ENCODE data around the gene POFUT1.

The POFUT1 gene

DNA sequence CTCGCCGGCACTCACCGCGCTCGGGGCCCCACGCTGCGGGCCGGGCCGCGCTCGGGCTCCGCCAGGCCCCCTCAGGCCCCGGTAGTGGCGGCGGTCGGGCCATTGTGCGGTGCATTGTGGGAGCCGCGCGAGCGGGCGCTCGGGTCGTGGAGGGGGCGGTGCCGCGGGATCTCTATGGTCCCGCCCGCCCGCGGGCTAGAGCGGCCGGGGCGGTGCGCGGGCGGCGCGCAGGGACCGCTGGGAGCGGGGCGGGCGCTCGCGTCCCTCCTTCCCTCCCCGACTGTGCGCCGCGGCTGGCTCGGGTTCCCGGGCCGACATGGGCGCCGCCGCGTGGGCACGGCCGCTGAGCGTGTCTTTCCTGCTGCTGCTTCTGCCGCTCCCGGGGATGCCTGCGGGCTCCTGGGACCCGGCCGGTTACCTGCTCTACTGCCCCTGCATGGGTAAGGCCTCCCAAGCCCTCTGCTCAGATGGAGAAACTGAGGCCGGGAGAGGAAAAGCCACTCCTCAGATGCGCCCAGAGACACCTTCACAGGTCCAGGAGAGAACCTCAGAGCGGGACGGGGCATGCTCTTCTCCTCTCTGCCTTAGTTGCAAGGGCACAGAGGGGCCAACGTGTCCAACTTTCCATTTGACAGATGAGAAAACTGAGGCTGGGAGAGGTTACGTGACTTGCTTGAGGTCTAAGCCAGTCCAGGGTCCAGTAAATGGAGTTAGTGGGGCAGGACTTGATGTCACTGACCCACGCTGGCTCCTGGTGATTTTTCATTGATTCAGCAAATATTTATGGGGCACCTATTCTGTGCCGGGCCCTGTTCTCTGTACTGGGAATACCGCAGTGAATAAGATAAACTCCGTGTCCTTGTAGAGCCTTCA, at the start of gene POFUT1, which contains the start of gene PLAGL2:
TSS of gene POFUT1 (plus strand) at position 255 of the 873 bp plus-strand sequence. CDS start at position 317, 62 bp downstream.
TSS of gene PLAGL2 (minus strand) at position 118 of the 873 bp plus-strand sequence. CDS start 5,565 bp downstream, outside the sequence.
- peak within 1 kb of the TSS; percentile 87 for H3K4me3 ChIP-seq (ENCODE audit: low read depth, low read length)
- TF ChIP-seq, protein P1, sequence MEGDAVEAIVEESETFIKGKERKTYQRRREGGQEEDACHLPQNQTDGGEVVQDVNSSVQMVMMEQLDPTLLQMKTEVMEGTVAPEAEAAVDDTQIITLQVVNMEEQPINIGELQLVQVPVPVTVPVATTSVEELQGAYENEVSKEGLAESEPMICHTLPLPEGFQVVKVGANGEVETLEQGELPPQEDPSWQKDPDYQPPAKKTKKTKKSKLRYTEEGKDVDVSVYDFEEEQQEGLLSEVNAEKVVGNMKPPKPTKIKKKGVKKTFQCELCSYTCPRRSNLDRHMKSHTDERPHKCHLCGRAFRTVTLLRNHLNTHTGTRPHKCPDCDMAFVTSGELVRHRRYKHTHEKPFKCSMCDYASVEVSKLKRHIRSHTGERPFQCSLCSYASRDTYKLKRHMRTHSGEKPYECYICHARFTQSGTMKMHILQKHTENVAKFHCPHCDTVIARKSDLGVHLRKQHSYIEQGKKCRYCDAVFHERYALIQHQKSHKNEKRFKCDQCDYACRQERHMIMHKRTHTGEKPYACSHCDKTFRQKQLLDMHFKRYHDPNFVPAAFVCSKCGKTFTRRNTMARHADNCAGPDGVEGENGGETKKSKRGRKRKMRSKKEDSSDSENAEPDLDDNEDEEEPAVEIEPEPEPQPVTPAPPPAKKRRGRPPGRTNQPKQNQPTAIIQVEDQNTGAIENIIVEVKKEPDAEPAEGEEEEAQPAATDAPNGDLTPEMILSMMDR (IDR thresholded peaks at IDR 0.05; ENCODE audit: borderline replicate concordance, insufficient read depth, low read depth, low read length), result peak; percentile 37; the same call in 1 of the 2 replicates

DNA sequence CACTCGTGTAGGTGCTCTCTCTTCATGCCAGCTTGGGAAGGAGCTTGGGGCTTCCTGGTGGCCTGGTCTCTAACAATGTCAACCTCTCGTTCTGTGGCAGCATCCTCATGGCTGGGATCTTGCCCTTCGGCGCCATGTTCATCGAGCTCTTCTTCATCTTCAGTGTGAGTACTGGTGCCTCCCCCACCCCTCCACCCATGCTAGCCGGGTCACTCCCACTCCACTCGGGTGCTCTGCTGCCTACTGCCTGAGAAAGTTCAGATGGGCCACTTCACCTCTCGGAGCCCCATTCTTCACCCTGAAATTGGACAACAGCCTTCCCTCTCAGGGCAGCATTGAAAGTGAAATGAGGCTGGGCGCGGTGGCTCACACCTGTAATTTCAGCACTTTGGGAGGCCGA, 49.3 kb upstream of the POFUT1 start:
- H3K4me3 ChIP-seq (ENCODE audit: low read depth, low read length), result no peak overlapping the region
- TF ChIP-seq, protein P1 (IDR thresholded peaks at IDR 0.05; ENCODE audit: borderline replicate concordance, insufficient read depth, low read depth, low read length), result no peak

DNA sequence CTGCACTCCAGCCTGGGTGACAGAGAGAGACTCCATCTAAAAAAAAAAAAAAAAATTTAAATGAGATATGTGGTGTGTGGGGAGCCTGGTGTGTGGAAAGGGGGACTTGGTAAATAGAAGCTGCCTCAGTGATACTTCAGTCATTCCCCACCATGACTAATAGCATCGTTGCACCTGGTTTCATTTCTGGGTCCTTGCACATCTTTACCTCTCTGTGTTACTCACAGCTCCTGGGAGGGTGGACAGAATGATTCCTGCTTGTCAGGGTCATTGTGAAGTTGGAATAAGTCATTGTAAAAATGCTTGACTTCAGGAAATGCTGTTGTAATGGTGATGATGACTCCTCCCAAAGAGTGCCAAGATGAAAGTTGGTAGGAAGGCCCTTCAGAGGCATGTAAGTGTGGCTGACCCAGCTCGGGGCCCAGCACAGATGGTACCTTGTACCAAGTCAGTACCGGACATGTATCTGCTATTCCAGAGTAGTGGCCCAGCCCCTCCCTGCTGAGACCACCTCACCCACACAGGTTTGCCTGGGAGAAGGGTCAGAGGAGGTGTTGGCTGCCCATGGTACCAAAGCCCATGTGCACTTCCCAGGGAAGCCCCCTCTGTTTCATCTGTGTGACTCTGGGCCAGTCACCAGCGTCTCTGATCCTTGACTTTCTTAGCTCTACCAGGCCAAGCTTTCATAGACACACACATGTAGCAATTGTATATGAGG, 48.6 kb upstream of the POFUT1 start:
- TF ChIP-seq, protein P1 (IDR thresholded peaks at IDR 0.05; ENCODE audit: borderline replicate concordance, insufficient read depth, low read depth, low read length), result no peak
- no peak overlapping the region for H3K4me3 ChIP-seq (ENCODE audit: low read depth, low read length)

DNA sequence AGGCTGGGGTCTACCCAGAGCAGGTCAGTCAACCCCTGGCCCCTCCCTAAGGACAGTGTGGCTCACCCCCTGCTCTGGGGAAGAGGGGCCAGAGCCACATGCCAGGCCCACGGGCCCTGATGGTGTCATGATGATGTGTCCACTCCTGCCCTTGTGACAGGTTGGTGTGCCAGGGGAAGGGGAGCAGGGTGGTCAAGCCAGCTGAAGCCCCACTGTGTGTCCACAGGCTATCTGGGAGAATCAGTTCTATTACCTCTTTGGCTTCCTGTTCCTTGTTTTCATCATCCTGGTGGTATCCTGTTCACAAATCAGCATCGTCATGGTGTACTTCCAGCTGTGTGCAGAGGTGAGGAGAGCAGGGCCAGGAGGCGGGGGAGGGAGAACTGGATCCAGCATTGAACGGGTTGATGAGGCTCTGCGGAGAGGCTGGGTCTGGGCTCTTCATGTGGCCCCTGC, 47.9 kb upstream of the POFUT1 start:
- H3K4me3 ChIP-seq (ENCODE audit: low read depth, low read length), result no peak overlapping the region
- TF ChIP-seq, protein P1 (IDR thresholded peaks at IDR 0.05; ENCODE audit: borderline replicate concordance, insufficient read depth, low read depth, low read length), result no peak

DNA sequence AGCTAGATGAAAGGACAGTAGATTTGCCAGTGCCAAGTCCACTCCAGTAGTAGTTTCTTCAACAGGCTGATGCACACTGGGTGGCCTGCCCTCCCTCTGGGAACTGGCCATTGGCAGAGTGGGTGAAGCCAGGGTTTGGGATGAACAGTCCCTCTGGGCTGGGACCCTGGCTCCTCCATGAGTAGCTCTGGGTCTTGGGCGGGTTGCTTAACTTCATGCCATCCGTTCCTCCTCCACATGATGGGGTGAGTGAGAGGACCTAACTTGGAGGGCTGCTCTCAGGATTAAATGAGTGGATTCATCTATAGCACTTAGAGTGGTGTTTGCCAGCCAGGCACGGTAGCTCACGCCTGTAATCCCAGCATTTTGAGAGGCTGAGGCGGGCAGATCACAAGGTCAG, 47.3 kb upstream of the POFUT1 start:
- TF ChIP-seq, protein P1 (IDR thresholded peaks at IDR 0.05; ENCODE audit: borderline replicate concordance, insufficient read depth, low read depth, low read length), result no peak
- H3K4me3 ChIP-seq (ENCODE audit: low read depth, low read length), result no peak overlapping the region

DNA sequence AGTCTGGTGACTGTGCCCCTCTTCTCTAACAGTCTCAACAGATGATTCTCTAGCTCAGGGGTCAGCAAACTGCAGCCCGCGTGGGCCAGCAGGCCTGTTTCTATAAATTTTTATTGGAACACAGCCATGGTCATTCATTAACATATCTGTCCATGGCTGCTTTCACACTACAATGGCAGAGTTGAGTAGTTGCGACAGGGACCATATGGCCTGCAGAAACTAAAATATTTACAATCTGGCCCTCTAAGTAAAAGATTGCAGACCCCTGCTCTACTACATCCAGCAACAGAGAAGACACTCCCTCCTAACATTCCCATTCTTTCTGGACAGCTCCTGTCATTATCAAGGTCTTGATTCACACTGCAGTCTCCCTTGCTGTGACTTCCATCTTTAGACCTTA, 45.3 kb upstream of the POFUT1 start:
- TF ChIP-seq, protein P1 (IDR thresholded peaks at IDR 0.05; ENCODE audit: borderline replicate concordance, insufficient read depth, low read depth, low read length), result no peak
- no peak overlapping the region for H3K4me3 ChIP-seq (ENCODE audit: low read depth, low read length)

All from GM12875 (cell line).